ENCODE results near the gene GNG14.

GNG14 gene

GRCh38 chr19:12681074-12681987 is 6.5 kb upstream of the GNG14 start, which contains the start of gene DHPS:
Gene DHPS (minus strand): TSS chr19:12681880. CDS start chr19:12681766, 114 bp downstream.
- no peak within 1 kb of the TSS; the same call in 1 of the 2 replicates for H2AFZ ChIP-seq (ENCODE audit: low read length)
- H3K4me1 ChIP-seq (ENCODE audit: insufficient read depth, low read length, severe bottlenecking), result no peaks in the 10 kb centered on the region
- no peaks in the 10 kb centered on the region for H3K9me2 ChIP-seq (ENCODE audit: low read depth, low read length)
- peak within 1 kb of the TSS; percentile 96 for H3K9ac ChIP-seq (ENCODE audit: low read length)
- H3K4me2 ChIP-seq (ENCODE audit: low read length), result peak within 1 kb of the TSS; percentile 74
- H3K27me3 ChIP-seq (ENCODE audit: insufficient read depth, low read length), result no peaks in the 10 kb centered on the region
- H3K36me3 ChIP-seq (ENCODE audit: insufficient read depth, low read length), result peaks cover 34% of the 10 kb centered on the region
- peak within 1 kb of the TSS; percentile 95 for H3K27ac ChIP-seq (ENCODE audit: low read depth, low read length, poor library complexity, severe bottlenecking)
- H4K20me1 ChIP-seq (ENCODE audit: insufficient read depth, low read length), result no peaks in the 10 kb centered on the region
- no peaks in the 10 kb centered on the region for H3K9me3 ChIP-seq (ENCODE audit: low read length)
- peak within 1 kb of the TSS; percentile 79 for H3K4me3 ChIP-seq (ENCODE audit: low read depth, low read length, poor library complexity, severe bottlenecking)
- TF ChIP-seq EZH2 (IDR thresholded peaks at IDR 0.05; ENCODE audit: borderline replicate concordance, low read length), result no peak
- TF ChIP-seq CTCF (IDR thresholded peaks at IDR 0.05; ENCODE audit: low read length), result no peak
- H3K79me2 ChIP-seq (ENCODE audit: insufficient read depth, low read length), result 0 out of 2 replicates have a peak, but pooled peaks cover 4% of the 10 kb centered on the region
- H3F3A ChIP-seq (ENCODE audit: insufficient read depth, low read length), result no peaks in the 10 kb centered on the region

DNA sequence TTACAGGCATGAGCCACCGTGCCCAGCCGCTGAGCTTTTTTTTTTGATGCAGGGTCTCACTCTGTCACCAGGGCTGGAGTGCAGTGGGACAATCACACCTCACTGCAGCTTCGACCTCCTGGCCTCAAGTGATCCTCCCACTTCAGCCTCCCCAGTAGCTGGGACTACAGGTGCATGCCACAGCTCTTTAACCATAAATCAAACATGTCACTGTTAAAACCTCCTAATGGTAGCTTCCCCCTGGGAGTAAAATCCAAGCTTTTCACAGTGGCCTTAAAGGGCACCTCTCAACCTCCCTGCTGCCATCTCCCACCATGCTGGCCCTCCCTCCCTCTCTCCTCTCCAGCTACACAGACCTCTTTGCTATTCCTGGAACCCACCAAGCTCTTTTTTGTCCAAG is 2.0 kb upstream of the GNG14 start:
- Histone ChIP-seq H3K9me2 (ENCODE audit: low read depth, low read length) (no peaks in the 10 kb centered on the region), H3K36me3 (ENCODE audit: insufficient read depth, low read length) (no peaks in the 10 kb centered on the region), H3F3A (ENCODE audit: insufficient read depth, low read length) (no peaks in the 10 kb centered on the region), H2AFZ (ENCODE audit: low read length) (no peak overlapping the region), H3K27me3 (ENCODE audit: insufficient read depth, low read length) (no peaks in the 10 kb centered on the region), H3K4me3 (ENCODE audit: low read depth, low read length, poor library complexity, severe bottlenecking) (no peak overlapping the region), H3K79me2 (ENCODE audit: insufficient read depth, low read length) (no peaks in the 10 kb centered on the region), H3K4me1 (ENCODE audit: insufficient read depth, low read length, severe bottlenecking) (no peaks in the 10 kb centered on the region), H4K20me1 (ENCODE audit: insufficient read depth, low read length) (no peaks in the 10 kb centered on the region), H3K9me3 (ENCODE audit: low read length) (no peaks in the 10 kb centered on the region), H3K4me2 (ENCODE audit: low read length) (no peak overlapping the region), H3K9ac (ENCODE audit: low read length) (no peak overlapping the region), H3K27ac (ENCODE audit: low read depth, low read length, poor library complexity, severe bottlenecking) (no peak overlapping the region)
- TF ChIP-seq CTCF (IDR thresholded peaks at IDR 0.05; ENCODE audit: low read length) (no peak), EZH2 (IDR thresholded peaks at IDR 0.05; ENCODE audit: borderline replicate concordance, low read length) (no peak)

DNA sequence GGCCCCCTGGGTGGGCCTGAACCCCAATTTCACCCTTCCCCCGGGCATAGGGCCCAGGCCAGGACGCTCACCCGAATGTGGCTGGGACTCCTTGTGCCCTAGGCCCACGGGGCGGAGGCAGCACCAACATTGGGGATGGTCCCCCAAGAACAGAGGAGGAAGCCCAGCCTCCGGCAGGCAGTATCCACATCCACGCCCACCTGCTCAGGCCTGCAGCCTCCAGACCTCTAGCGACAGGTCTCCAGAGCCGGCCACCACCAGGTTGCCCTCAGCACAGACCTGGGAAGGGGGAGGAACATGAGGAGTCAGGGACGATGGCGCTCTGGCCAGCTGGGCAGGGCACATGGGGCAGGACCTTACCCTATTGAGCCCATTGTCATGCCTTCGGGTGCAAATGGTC is 1.2 kb downstream of the GNG14 start:
- no peak overlapping the region for H3K9ac ChIP-seq (ENCODE audit: low read length)
- H3K4me3 ChIP-seq (ENCODE audit: low read depth, low read length, poor library complexity, severe bottlenecking), result no peak overlapping the region
- no peak overlapping the region for H2AFZ ChIP-seq (ENCODE audit: low read length)
- no peaks in the 10 kb centered on the region for H3K9me2 ChIP-seq (ENCODE audit: low read depth, low read length)
- H3K4me1 ChIP-seq (ENCODE audit: insufficient read depth, low read length, severe bottlenecking), result no peaks in the 10 kb centered on the region
- H3K27ac ChIP-seq (ENCODE audit: low read depth, low read length, poor library complexity, severe bottlenecking), result no peak overlapping the region
- H3K4me2 ChIP-seq (ENCODE audit: low read length), result no peak overlapping the region
- H3K27me3 ChIP-seq (ENCODE audit: insufficient read depth, low read length), result no peaks in the 10 kb centered on the region
- no peaks in the 10 kb centered on the region for H3K9me3 ChIP-seq (ENCODE audit: low read length)
- H4K20me1 ChIP-seq (ENCODE audit: insufficient read depth, low read length), result no peaks in the 10 kb centered on the region
- H3K79me2 ChIP-seq (ENCODE audit: insufficient read depth, low read length), result no peaks in the 10 kb centered on the region
- TF ChIP-seq CTCF (IDR thresholded peaks at IDR 0.05; ENCODE audit: low read length) (no peak), EZH2 (IDR thresholded peaks at IDR 0.05; ENCODE audit: borderline replicate concordance, low read length) (no peak)
- H3K36me3 ChIP-seq (ENCODE audit: insufficient read depth, low read length), result no peaks in the 10 kb centered on the region
- H3F3A ChIP-seq (ENCODE audit: insufficient read depth, low read length), result no peaks in the 10 kb centered on the region

Data from OCI-LY1 (cell line).